Body of pancreas (tissue), 4 donors: ENCODE results near the gene IGFL4. TPM values are rescaled to one million over a fixed set of nuclear protein-coding genes. Genes with fewer than 3 reads are reported as not detected.

Experiments
- ATAC-seq: fragments of 150-250 bp; one replicate; pipeline ENCODE4 v1.9.1; 2016
- DNase-seq, 4 donors: peaks; one replicate each; pipeline ENCODE4 v3.0.0-alpha.2; 2019
- H3K27ac ChIP-seq, 4 donors: fragments of 200-600 bp; sonication (generic); 1 replicate in 3 of 4; 2 replicates in 1 of 4; pipeline versions ENCODE4 v1.5.1 to v1.6.1; 2016 to 2019; ENCODE audit warnings: mild to moderate bottlenecking in 1 of 4, mixed read lengths in 1 of 4, moderate library complexity in 1 of 4
- H3K27me3 ChIP-seq, 2 donors: fragments of 200-600 bp; sonication (generic); one replicate each; pipeline ENCODE4 v1.6.0; 2016; ENCODE audit warnings: mild to moderate bottlenecking in 1 of 2
- H3K36me3 ChIP-seq, 2 donors: fragments of 200-600 bp; sonication (generic); replicated peaks in 1 of 2; 2 replicates each; pipeline ENCODE4 v1.5.1; 2016; ENCODE audit warnings: low read depth in 2 of 2; ENCODE audit not compliant: insufficient read depth in 1 of 2
- H3K4me1 ChIP-seq: fragments of 200-600 bp; sonication (generic); one replicate; pipeline ENCODE4 v1.6.0; 2016
- H3K4me3 ChIP-seq, 2 donors: fragments of 200-600 bp; sonication (generic); 1 replicate in 1 of 2; 2 replicates in 1 of 2; pipeline ENCODE4 v1.5.1; 2016 to 2019
- H3K9me3 ChIP-seq, 3 donors: fragments of 200-600 bp; sonication (generic); 1 replicate in 2 of 3; 2 replicates in 1 of 3; pipeline ENCODE4 v1.5.1; 2016
- POLR2A ChIP-seq, 3 donors: fragments of 450-650 bp; IDR thresholded peaks; one replicate each; pipeline ENCODE4 v1.6.1; 2016; ENCODE audit warnings: antibody characterized with exemption in 3 of 3, mild to moderate bottlenecking in 2 of 3
- WGBS, 2 donors: methylation state at CpG; one replicate each; pipeline ENCODE4 v1.1.5; 2017; 5-methylcytosine and 5-hydroxymethylcytosine counted together
- intact Hi-C: fragments of 100-400 bp; cut with DNase I; formaldehyde crosslinking; loops from one replicate; pipeline ENCODE4 v1.15.1; 2023
- total RNA-seq, 2 donors: library from RNA; depleted of rRNA; stranded (reverse); fragments of >200 nt; gene quantifications; one replicate each; pipeline ENCODE4 v1.1.0, GENCODE V29; 2016
- TF ChIP-seq, protein P1 (sequence below), 7 experiments: fragments of 450-650 bp in 4 of 7; fragments of 200-600 bp in 3 of 7; sonication (generic) in 3 of 7; IDR thresholded peaks; one replicate each; pipeline ENCODE4 v1.5.1; 2016 to 2019; ENCODE audit warnings: antibody characterized with exemption in 7 of 7

Gene IGFL4
- total RNA-seq, 2 donors from 2014 or later: not detected

- intact Hi-C loops: no loop called here
- 27 to 30% methylated on average over 9 of the region's 9 CpGs for WGBS, 2 donors
Observed at GRCh38 chr19:46076031-46076880, 35.5 kb upstream of the IGFL4 start.

DNA sequence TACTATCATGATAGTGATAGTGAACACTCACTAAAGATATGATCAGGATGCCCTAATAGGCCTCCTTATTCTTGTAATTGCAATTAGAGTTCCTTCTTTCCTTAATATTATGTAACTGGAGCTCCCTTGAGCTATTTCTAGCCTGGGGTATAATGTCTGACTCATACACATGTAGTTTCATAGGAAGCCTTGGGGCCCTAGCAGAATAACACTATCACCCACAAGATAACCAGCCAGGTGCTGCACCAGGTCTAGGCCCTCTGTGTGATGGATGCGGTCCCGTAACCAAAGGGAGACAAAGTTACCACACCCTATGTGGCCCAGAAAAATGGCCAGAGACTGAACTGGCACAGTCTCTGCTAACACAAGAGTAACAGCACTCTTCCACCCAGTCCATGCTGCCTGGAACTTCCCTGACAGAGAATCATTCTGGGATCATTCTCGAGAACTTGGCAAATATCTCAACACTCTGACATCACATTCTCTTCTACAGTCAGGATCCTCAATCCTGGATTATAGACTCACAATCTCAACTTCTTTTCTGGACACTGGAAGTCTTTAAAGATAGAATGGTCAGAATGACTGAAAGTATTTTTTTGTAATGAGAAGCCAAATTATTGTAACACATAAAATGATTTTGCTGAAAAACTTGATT lies 32.6 kb upstream of the IGFL4 start:
- no peak for TF ChIP-seq POLR2A (IDR thresholded peaks at IDR 0.05)
- TF ChIP-seq, protein P1, sequence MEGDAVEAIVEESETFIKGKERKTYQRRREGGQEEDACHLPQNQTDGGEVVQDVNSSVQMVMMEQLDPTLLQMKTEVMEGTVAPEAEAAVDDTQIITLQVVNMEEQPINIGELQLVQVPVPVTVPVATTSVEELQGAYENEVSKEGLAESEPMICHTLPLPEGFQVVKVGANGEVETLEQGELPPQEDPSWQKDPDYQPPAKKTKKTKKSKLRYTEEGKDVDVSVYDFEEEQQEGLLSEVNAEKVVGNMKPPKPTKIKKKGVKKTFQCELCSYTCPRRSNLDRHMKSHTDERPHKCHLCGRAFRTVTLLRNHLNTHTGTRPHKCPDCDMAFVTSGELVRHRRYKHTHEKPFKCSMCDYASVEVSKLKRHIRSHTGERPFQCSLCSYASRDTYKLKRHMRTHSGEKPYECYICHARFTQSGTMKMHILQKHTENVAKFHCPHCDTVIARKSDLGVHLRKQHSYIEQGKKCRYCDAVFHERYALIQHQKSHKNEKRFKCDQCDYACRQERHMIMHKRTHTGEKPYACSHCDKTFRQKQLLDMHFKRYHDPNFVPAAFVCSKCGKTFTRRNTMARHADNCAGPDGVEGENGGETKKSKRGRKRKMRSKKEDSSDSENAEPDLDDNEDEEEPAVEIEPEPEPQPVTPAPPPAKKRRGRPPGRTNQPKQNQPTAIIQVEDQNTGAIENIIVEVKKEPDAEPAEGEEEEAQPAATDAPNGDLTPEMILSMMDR (IDR thresholded peaks at IDR 0.05): no peak
- Histone ChIP-seq H3K9me3 (no peaks in the 10 kb centered on the region), H3K36me3 (no peaks in the 10 kb centered on the region), H3K27me3 (peaks cover 0 to 14% of the 10 kb centered on the region in 2 donors), H3K4me3 (no peak overlapping the region), H3K27ac (no peak overlapping the region), H3K4me1 (peaks cover 11% of the 10 kb centered on the region)
- WGBS, 2 donors: 70 to 76% methylated on average over 3 of the region's 3 CpGs
- DNase-seq: no peak
- ATAC-seq: no peak
- intact Hi-C loops: no loop called here

More at GRCh38 chr19:46076031-46076880, 35.5 kb upstream of the IGFL4 start:
- H3K27me3 ChIP-seq: peaks cover 0 to 14% of the 10 kb centered on the region in 2 donors
- peaks cover 11% of the 10 kb centered on the region for H3K4me1 ChIP-seq
- no peak overlapping the region for H3K27ac ChIP-seq
- ATAC-seq (no peak), DNase-seq (no peak)
- no peak overlapping the region for H3K4me3 ChIP-seq
- no peak for TF ChIP-seq POLR2A (IDR thresholded peaks at IDR 0.05)
- TF ChIP-seq, protein P1 (IDR thresholded peaks at IDR 0.05): no peak
- no peaks in the 10 kb centered on the region for H3K36me3 ChIP-seq
- H3K9me3 ChIP-seq: no peaks in the 10 kb centered on the region

- Histone ChIP-seq H3K9me3 (no peaks in the 10 kb centered on the region), H3K36me3 (no peaks in the 10 kb centered on the region), H3K4me3 (no peak overlapping the region), H3K27me3 (no peaks in the 10 kb centered on the region), H3K4me1 (no peaks in the 10 kb centered on the region), H3K27ac (no peak overlapping the region)
- DNase-seq (no peak), ATAC-seq (no peak)
- no peak for TF ChIP-seq POLR2A (IDR thresholded peaks at IDR 0.05)
- TF ChIP-seq, protein P1 (IDR thresholded peaks at IDR 0.05): no peak
- 26 to 30% methylated on average over 6 of the region's 6 CpGs for WGBS, 2 donors
- intact Hi-C loops: no loop called here
Observed at GRCh38 chr19:46069806-46070341, 29.1 kb upstream of the IGFL4 start.

DNA sequence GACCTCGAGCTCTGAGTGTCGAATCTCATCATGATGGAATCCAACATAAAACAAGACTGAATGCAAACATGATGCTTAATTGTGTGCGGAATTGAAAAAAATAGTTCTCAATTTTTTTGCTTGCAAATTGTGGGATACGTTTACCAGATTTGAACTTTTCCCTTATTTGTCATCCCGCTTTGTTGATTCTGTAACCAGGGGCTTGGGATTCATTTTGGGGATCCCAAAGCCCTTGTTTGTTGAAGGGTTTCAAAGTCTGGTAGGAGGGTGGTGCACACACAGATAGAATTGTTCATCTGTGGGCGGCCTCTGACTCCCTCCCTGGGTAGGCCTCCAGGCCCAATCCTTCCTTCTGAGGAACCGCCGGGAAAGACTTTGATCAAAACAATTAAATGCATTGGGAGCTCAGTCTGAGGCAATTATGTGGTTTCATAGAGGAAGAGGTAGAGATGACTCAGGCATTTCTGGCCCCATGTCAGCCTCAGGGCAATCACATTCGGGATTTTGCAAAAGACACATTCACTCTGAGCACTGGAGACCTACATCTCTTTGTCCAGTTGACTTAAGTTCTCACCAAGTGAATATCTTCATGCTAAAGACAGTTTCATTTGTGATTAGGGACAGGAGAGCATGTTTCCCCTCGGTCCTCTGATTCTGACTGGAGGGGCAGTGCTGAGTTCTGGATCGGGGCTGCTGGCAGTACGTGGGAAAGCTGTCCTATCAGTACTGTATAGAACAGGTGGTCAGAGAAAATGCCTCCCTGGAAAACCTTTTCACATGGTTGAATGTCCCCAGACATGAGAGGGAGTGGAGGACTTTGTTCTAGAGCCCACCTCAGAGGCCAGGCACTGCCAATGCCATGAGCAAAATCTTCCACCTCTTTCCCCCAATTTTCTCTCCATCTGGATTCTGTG lies 27.8 kb upstream of the IGFL4 start:
- intact Hi-C loops: no loop called here
- TF ChIP-seq, protein P1 (IDR thresholded peaks at IDR 0.05): no peak
- TF ChIP-seq POLR2A (IDR thresholded peaks at IDR 0.05): no peak
- H3K36me3 ChIP-seq: no peaks in the 10 kb centered on the region
- no peaks in the 10 kb centered on the region for H3K9me3 ChIP-seq
- no peak overlapping the region for H3K4me3 ChIP-seq
- no peak for ATAC-seq
- DNase-seq: no peak
- no peaks in the 10 kb centered on the region for H3K27me3 ChIP-seq
- H3K4me1 ChIP-seq: no peaks in the 10 kb centered on the region
- WGBS, 2 donors: 68 to 74% methylated on average over 12 of the region's 12 CpGs
- H3K27ac ChIP-seq: no peak overlapping the region
